Neural progenitor cell (in vitro differentiated cells): ENCODE measurements around the gene ZNF300. TPM values are rescaled to one million over a fixed set of nuclear protein-coding genes. Genes with fewer than 3 reads are reported as not detected.

Experiments
- DNase-seq: peaks from one replicate; pipeline ENCODE4 v3.0.0-alpha.2; 2016; ENCODE audit warnings: low spot score
- H2AFZ ChIP-seq: fragments of 200-600 bp; sonication (generic); replicated peaks from 2 replicates; pipeline ENCODE4 v1.6.1; 2016; ENCODE audit warnings: antibody characterized with exemption
- H3F3A ChIP-seq: fragments of 200-600 bp; sonication (generic); 2 replicates; pipeline ENCODE4 v1.6.1; 2016; ENCODE audit warnings: antibody characterized with exemption, low read depth
- H3K27ac ChIP-seq: fragments of 200-600 bp; sonication (generic); 2 replicates; pipeline ENCODE4 v1.5.1; 2016; ENCODE audit warnings: mild to moderate bottlenecking
- H3K27me3 ChIP-seq: fragments of 200-600 bp; sonication (generic); 2 replicates; pipeline ENCODE4 v1.6.1; 2016; ENCODE audit warnings: mild to moderate bottlenecking, moderate library complexity
- H3K36me3 ChIP-seq: fragments of 200-600 bp; sonication (generic); 2 replicates; pipeline ENCODE4 v1.5.1; 2016
- H3K4me1 ChIP-seq: fragments of 200-600 bp; sonication (generic); 2 replicates; pipeline ENCODE4 v1.6.1; 2016; ENCODE audit warnings: mixed run types
- H3K4me2 ChIP-seq: fragments of 200-600 bp; sonication (generic); 2 replicates; pipeline ENCODE4 v1.6.1; 2016
- H3K4me3 ChIP-seq: fragments of 200-600 bp; sonication (generic); 2 replicates; pipeline ENCODE4 v1.5.1; 2016
- H3K79me2 ChIP-seq: fragments of 200-600 bp; sonication (generic); 2 replicates; pipeline ENCODE4 v1.6.1; 2016; ENCODE audit warnings: low read depth
- H3K9ac ChIP-seq: fragments of 200-600 bp; sonication (generic); 2 replicates; pipeline ENCODE4 v1.6.1; 2016
- H3K9me3 ChIP-seq: fragments of 200-600 bp; sonication (generic); 2 replicates; pipeline ENCODE4 v1.5.1; 2016; ENCODE audit warnings: low read depth
- H4K20me1 ChIP-seq: fragments of 200-600 bp; sonication (generic); 2 replicates; pipeline ENCODE4 v1.6.1; 2016; ENCODE audit warnings: low read depth
- H3K27ac Mint-ChIP-seq: 3 replicates; pipeline ENCODE4 v1.8.0; 2021; ENCODE audit warnings: mixed read lengths
- H3K27me3 Mint-ChIP-seq: 2 replicates; pipeline ENCODE4 v1.8.0; 2022; ENCODE audit warnings: low read depth, mild to moderate bottlenecking, inconsistent platforms, moderate library complexity, mixed read lengths; ENCODE audit not compliant: insufficient read depth
- H3K36me3 Mint-ChIP-seq: 3 replicates; pipeline ENCODE4 v1.8.0; 2021; ENCODE audit warnings: mixed read lengths
- H3K4me1 Mint-ChIP-seq: 3 replicates; pipeline ENCODE4 v1.8.0; 2021; ENCODE audit warnings: mixed read lengths
- H3K4me3 Mint-ChIP-seq: 3 replicates; pipeline ENCODE4 v1.8.0; 2021; ENCODE audit warnings: mild to moderate bottlenecking, moderate library complexity, mixed read lengths
- H3K9me3 Mint-ChIP-seq: 3 replicates; pipeline ENCODE4 v1.8.0; 2020; ENCODE audit warnings: mixed read lengths
- EZH2 ChIP-seq: fragments of 200-600 bp; sonication (generic); IDR thresholded peaks from 2 replicates; pipeline ENCODE4 v1.6.1; 2017; ENCODE audit warnings: antibody characterized with exemption, mild to moderate bottlenecking, moderate library complexity
- EZH2phosphoT487 ChIP-seq: fragments of 200-600 bp; sonication (generic); IDR thresholded peaks from 2 replicates; pipeline ENCODE4 v1.6.1; 2017; ENCODE audit warnings: antibody characterized with exemption
- total RNA-seq: library from RNA; depleted of rRNA; stranded (reverse); fragments of >200 nt; gene quantifications from 2 replicates; pipeline ENCODE4 v1.2.3, GENCODE V29; 2015; ENCODE audit warnings: low replicate concordance
- TF ChIP-seq, protein P1 (sequence below): fragments of 200-600 bp; sonication (generic); IDR thresholded peaks from 2 replicates; pipeline ENCODE4 v1.5.1; 2017; ENCODE audit warnings: antibody characterized with exemption, mild to moderate bottlenecking

ZNF300 gene
- total RNA-seq, 1 donor from 2014 or later: 28.8 TPM

DNA sequence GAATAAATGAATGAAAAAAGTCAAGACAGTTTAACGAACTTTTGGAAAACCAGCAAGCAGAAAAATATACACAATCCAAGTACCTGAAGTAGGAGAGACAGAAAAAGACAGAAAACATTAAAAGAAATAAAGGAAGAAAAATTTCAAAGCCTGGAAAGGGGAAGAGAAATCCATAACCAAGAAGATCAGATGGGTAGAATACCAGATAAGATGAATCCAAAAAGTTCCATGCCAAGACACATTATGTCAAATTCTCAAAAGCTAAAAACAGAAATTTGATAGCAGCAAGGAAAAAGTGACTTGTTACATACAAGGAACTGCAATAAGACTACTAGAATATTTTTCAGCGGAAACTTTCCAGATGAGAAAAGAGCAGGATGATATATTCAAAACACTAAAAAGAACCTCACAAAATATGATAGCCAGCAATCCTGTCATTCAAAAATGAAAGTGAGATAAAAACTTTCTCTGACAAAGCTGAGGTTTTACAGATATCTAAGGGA lies 7.6 kb upstream of the ZNF300 start:
- peaks cover 28% of the 10 kb centered on the region for H3K9me3 Mint-ChIP-seq
- peaks cover 20% of the 10 kb centered on the region for H3K9me3 ChIP-seq

GRCh38 chr5:150905312-150905683 lies 518 bp upstream of the ZNF300 start:
- H3K36me3 ChIP-seq: peaks cover 31% of the 10 kb centered on the region
- TF ChIP-seq EZH2phosphoT487 (no peak), EZH2 (no peak)
- TF ChIP-seq, protein P1, sequence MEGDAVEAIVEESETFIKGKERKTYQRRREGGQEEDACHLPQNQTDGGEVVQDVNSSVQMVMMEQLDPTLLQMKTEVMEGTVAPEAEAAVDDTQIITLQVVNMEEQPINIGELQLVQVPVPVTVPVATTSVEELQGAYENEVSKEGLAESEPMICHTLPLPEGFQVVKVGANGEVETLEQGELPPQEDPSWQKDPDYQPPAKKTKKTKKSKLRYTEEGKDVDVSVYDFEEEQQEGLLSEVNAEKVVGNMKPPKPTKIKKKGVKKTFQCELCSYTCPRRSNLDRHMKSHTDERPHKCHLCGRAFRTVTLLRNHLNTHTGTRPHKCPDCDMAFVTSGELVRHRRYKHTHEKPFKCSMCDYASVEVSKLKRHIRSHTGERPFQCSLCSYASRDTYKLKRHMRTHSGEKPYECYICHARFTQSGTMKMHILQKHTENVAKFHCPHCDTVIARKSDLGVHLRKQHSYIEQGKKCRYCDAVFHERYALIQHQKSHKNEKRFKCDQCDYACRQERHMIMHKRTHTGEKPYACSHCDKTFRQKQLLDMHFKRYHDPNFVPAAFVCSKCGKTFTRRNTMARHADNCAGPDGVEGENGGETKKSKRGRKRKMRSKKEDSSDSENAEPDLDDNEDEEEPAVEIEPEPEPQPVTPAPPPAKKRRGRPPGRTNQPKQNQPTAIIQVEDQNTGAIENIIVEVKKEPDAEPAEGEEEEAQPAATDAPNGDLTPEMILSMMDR: no peak
- peak overlapping the region; percentile 98 for H3K9ac ChIP-seq
- H3K36me3 Mint-ChIP-seq: no peaks in the 10 kb centered on the region
- no peak for DNase-seq
- no peaks in the 10 kb centered on the region for H4K20me1 ChIP-seq
- H3K4me3 ChIP-seq: peak overlapping the region; percentile 53
- H3K27me3 Mint-ChIP-seq: peaks cover 2% of the 10 kb centered on the region
- no peaks in the 10 kb centered on the region for H3K27me3 ChIP-seq
- peak overlapping the region; percentile 97 for H3K27ac ChIP-seq
- peaks cover 27% of the 10 kb centered on the region for H3K9me3 Mint-ChIP-seq
- peaks cover 3% of the 10 kb centered on the region for H3K79me2 ChIP-seq
- H3F3A ChIP-seq: no peaks in the 10 kb centered on the region
- H3K4me1 Mint-ChIP-seq: no peaks in the 10 kb centered on the region
- peak overlapping the region; percentile 68 for H3K4me2 ChIP-seq
- peak overlapping the region; percentile 82 for H3K4me3 Mint-ChIP-seq
- H3K4me1 ChIP-seq: no peaks in the 10 kb centered on the region
- H3K9me3 ChIP-seq: peaks cover 19% of the 10 kb centered on the region
- peak overlapping the region; percentile 87 for H2AFZ ChIP-seq
- peak overlapping the region; percentile 91 for H3K27ac Mint-ChIP-seq

More for the DNA sequence above, 7.6 kb upstream of the ZNF300 start:
- TF ChIP-seq EZH2 (no peak), EZH2phosphoT487 (no peak)
- TF ChIP-seq, protein P1: no peak
- H3K4me3 ChIP-seq: no peak overlapping the region
- H3K27me3 ChIP-seq: no peaks in the 10 kb centered on the region
- DNase-seq: no peak
- H4K20me1 ChIP-seq: no peaks in the 10 kb centered on the region
- Mint-ChIP-seq H3K4me3 (no peak overlapping the region), H3K4me1 (no peaks in the 10 kb centered on the region), H3K27me3 (peaks cover 3% of the 10 kb centered on the region), H3K27ac (no peak overlapping the region), H3K36me3 (no peaks in the 10 kb centered on the region)
- peaks cover 5% of the 10 kb centered on the region for H3K36me3 ChIP-seq
- no peaks in the 10 kb centered on the region for H3K4me1 ChIP-seq
- no peaks in the 10 kb centered on the region for H3K79me2 ChIP-seq
- H3K9ac ChIP-seq: no peak overlapping the region
- no peaks in the 10 kb centered on the region for H3F3A ChIP-seq
- H2AFZ ChIP-seq: no peak overlapping the region
- H3K27ac ChIP-seq: no peak overlapping the region
- no peak overlapping the region for H3K4me2 ChIP-seq

- Histone ChIP-seq H3K9ac (no peak overlapping the region), H3K79me2 (peaks cover 3% of the 10 kb centered on the region), H3K4me3 (no peak overlapping the region), H4K20me1 (no peaks in the 10 kb centered on the region), H3K4me1 (no peaks in the 10 kb centered on the region), H3K4me2 (no peak overlapping the region), H3K27ac (no peak overlapping the region), H3K9me3 (peaks cover 50% of the 10 kb centered on the region), H3K36me3 (peaks cover 55% of the 10 kb centered on the region), H3F3A (no peaks in the 10 kb centered on the region), H3K27me3 (no peaks in the 10 kb centered on the region), H2AFZ (no peak overlapping the region)
- Mint-ChIP-seq H3K27me3 (peaks cover 5% of the 10 kb centered on the region), H3K27ac (no peak overlapping the region), H3K36me3 (peaks cover 9% of the 10 kb centered on the region), H3K4me3 (no peak overlapping the region), H3K4me1 (no peaks in the 10 kb centered on the region), H3K9me3 (peaks cover 40% of the 10 kb centered on the region)
- DNase-seq: no peak
- no peak for TF ChIP-seq EZH2phosphoT487
- TF ChIP-seq, protein P1: no peak
- no peak for TF ChIP-seq EZH2
These were observed 3.3 kb downstream of the ZNF300 start for GRCh38 chr5:150901446-150901845.
